ENCODE results near the gene SIGLEC12. TPM values are rescaled to one million over a fixed set of nuclear protein-coding genes. Genes with fewer than 3 reads are reported as not detected.

SIGLEC12 gene
- total and polyA plus RNA-seq, 5 donors: 0.05 to 0.36 TPM; not detected in 3

- Histone ChIP-seq H3K9me3 (ENCODE audit: control insufficient read depth, low read length) (no peaks in the 10 kb centered on the region), H3K4me1 (ENCODE audit: control insufficient read depth, insufficient read depth, low read length) (no peaks in the 10 kb centered on the region), H3K27ac (ENCODE audit: low read length) (no peak within 1 kb of the TSS), H3K4me3 (ENCODE audit: low read length) (no peak within 1 kb of the TSS), H3K27me3 (ENCODE audit: control insufficient read depth, insufficient read depth) (no peaks in the 10 kb centered on the region)
- WGBS: 61% methylated on average over 17 of the region's 17 CpGs
- no peak for ATAC-seq
- DNase-seq: no peak
- intact Hi-C loops (cut with DNase I): loop anchor here in 1 of 4 donors (10.0 kb wide), 1 partner anchor 336 kb away; no protein-coding TSS in a partner anchor
These were observed 23.0 kb downstream of the SIGLEC12 start, which contains the start of gene CEACAM18 for GRCh38 chr19:51478381-51479234. Gene CEACAM18, plus strand, starts transcription at chr19:51478539.

- intact Hi-C loops (cut with DNase I): loop anchor here in 1 of 4 donors (10.0 kb wide), 1 partner anchor 337 kb away; no protein-coding TSS in a partner anchor
- no peak for ATAC-seq
These were observed 24.3 kb downstream of the SIGLEC12 start for GRCh38 chr19:51477344-51477743.

DNA sequence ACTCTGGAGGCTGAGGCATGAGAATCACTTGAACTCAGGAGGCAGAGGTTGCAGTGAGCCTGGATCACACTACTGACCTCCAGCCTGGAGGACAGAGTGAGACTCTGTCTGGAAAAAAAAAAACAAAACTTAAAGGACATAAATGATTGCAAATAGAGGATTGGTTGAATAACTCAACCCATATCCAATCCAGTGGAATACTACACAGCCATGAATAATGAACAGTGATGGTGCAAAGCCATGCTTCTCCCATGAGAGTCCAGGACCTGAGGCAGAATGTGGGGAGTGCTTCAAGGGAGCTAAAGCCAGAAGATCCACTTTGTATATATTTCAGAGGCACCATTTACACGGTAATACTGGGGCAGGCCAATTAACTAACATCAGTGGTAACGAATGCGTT, 25.4 kb downstream of the SIGLEC12 start:
- intact Hi-C loops (cut with DNase I): loop anchor here in 1 of 4 donors (10.0 kb wide), 1 partner anchor 339 kb away; no protein-coding TSS in a partner anchor
- 92% methylated on average over 3 of the region's 3 CpGs for WGBS
- no peak overlapping the region for H3K27ac ChIP-seq (ENCODE audit: low read length)
- no peaks in the 10 kb centered on the region for H3K9me3 ChIP-seq (ENCODE audit: control insufficient read depth, low read length)
- no peaks in the 10 kb centered on the region for H3K27me3 ChIP-seq (ENCODE audit: control insufficient read depth, insufficient read depth)
- ATAC-seq (no peak), DNase-seq (no peak)
- H3K4me3 ChIP-seq (ENCODE audit: low read length): no peak overlapping the region
- no peaks in the 10 kb centered on the region for H3K4me1 ChIP-seq (ENCODE audit: control insufficient read depth, insufficient read depth, low read length)

More at GRCh38 chr19:51477344-51477743, 24.3 kb downstream of the SIGLEC12 start:
- DNase-seq: no peak
- WGBS: 55% methylated on average over 5 of the region's 5 CpGs
- no peak overlapping the region for H3K27ac ChIP-seq (ENCODE audit: low read length)
- no peaks in the 10 kb centered on the region for H3K27me3 ChIP-seq (ENCODE audit: control insufficient read depth, insufficient read depth)
- H3K4me1 ChIP-seq (ENCODE audit: control insufficient read depth, insufficient read depth, low read length): no peaks in the 10 kb centered on the region
- no peaks in the 10 kb centered on the region for H3K9me3 ChIP-seq (ENCODE audit: control insufficient read depth, low read length)
- no peak overlapping the region for H3K4me3 ChIP-seq (ENCODE audit: low read length)

DNA sequence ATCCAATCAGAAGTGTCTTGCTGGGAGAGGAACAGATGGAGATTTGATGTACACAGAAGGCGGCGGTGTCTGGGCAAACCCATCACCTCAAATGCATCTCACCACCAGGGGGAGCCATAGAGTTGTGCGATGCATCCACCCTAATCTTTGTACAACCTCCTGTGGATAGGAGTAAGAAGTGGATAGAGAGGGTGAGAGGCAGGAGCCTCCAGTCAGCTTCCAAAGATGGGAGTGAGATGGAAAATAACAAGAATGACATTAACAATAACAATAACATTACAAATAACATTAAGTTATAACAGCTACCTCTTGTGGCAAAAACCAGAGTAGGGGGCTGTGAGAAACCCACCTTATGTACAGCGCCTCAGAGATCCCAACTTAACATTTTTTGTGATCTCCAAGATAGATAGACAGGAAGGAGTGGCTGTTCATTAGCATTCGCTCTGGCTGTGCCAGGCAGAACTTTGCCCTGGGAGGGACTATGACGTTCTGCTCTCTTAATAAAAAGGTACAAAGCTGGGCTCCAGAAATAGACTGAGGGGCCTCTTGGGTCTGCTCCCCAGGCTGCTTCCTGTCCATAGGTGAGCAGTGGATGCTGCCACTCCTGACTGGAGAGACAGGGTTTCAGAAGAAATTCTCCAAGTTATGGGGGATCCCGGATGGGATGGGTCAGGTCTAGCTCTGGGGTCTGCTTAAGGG, 28.4 kb downstream of the SIGLEC12 start:
- H3K9me3 ChIP-seq (ENCODE audit: control insufficient read depth, low read length): no peaks in the 10 kb centered on the region
- intact Hi-C loops (cut with DNase I): loop anchor here in 3 of 4 donors (5.0 to 10.0 kb wide), 2 partner anchors 184 to 342 kb away; no protein-coding TSS in a partner anchor
- DNase-seq (peak; percentile 69 to 83 (median 77)), ATAC-seq (peak; percentile 73 to 84)
- H3K27ac ChIP-seq (ENCODE audit: low read length): no peak overlapping the region
- no peak overlapping the region for H3K4me3 ChIP-seq (ENCODE audit: low read length)
- no peaks in the 10 kb centered on the region for H3K4me1 ChIP-seq (ENCODE audit: control insufficient read depth, insufficient read depth, low read length)
- H3K27me3 ChIP-seq (ENCODE audit: control insufficient read depth, insufficient read depth): no peaks in the 10 kb centered on the region
- WGBS: 29% methylated on average over 7 of the region's 7 CpGs

DNA sequence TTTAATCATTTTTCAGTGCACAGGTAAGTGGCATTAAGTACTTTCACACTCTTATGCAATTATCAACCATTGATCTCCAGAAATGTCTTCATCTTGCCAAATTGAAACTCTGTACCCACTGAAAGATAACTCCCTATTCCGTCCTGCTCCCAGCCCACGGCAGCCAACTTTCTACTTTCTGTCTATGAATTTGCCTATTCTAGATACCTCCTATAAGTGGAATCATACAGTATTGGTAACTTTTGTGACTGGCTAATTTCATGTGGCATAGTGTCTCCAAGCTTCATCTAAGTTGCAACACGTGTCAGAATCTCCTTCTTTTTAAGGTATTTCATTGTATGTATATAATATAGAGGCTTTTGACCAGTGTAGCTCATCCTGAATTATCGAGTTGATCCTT, 29.0 kb downstream of the SIGLEC12 start:
- no peaks in the 10 kb centered on the region for H3K4me1 ChIP-seq (ENCODE audit: control insufficient read depth, insufficient read depth, low read length)
- ATAC-seq (no peak), DNase-seq (no peak)
- no peak overlapping the region for H3K4me3 ChIP-seq (ENCODE audit: low read length)
- H3K9me3 ChIP-seq (ENCODE audit: control insufficient read depth, low read length): no peaks in the 10 kb centered on the region
- intact Hi-C loops (cut with DNase I): loop anchor here in 3 of 4 donors (5.0 to 10.0 kb wide), 2 partner anchors 185 to 342 kb away; no protein-coding TSS in a partner anchor
- no peaks in the 10 kb centered on the region for H3K27me3 ChIP-seq (ENCODE audit: control insufficient read depth, insufficient read depth)
- H3K27ac ChIP-seq (ENCODE audit: low read length): no peak overlapping the region
- 13% methylated on average over 4 of the region's 4 CpGs for WGBS

DNA sequence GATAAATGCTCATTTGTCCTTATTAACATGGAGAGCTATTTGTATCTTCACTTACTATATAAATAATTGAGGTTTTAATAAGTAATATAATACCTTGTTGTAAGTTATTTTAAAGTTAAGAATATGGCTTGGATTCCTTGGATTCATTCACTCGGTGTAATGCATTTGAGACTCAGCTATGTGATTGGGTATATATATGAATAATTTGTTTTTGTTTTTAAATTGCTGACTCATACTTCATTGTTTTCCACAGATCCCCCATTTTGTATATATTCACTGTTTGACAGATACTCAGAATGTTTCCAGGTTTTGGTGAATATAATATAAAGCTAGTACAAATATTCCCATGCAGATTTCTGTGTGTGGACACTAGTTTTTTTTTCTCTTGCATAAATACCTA, 30.1 kb downstream of the SIGLEC12 start:
- no peaks in the 10 kb centered on the region for H3K4me1 ChIP-seq (ENCODE audit: control insufficient read depth, insufficient read depth, low read length)
- 63% methylated on average over 1 of the region's 1 CpG for WGBS
- H3K4me3 ChIP-seq (ENCODE audit: low read length): no peak overlapping the region
- intact Hi-C loops (cut with DNase I): loop anchor here in 3 of 4 donors (5.0 to 10.0 kb wide), 2 partner anchors 186 to 343 kb away; no protein-coding TSS in a partner anchor
- no peaks in the 10 kb centered on the region for H3K9me3 ChIP-seq (ENCODE audit: control insufficient read depth, low read length)
- H3K27me3 ChIP-seq (ENCODE audit: control insufficient read depth, insufficient read depth): no peaks in the 10 kb centered on the region
- ATAC-seq (no peak), DNase-seq (no peak)
- no peak overlapping the region for H3K27ac ChIP-seq (ENCODE audit: low read length)

GRCh38 chr19:51470966-51471365, 30.6 kb downstream of the SIGLEC12 start:
- Histone ChIP-seq H3K4me3 (ENCODE audit: low read length) (no peak overlapping the region), H3K27me3 (ENCODE audit: control insufficient read depth, insufficient read depth) (no peaks in the 10 kb centered on the region), H3K9me3 (ENCODE audit: control insufficient read depth, low read length) (no peaks in the 10 kb centered on the region), H3K4me1 (ENCODE audit: control insufficient read depth, insufficient read depth, low read length) (no peaks in the 10 kb centered on the region), H3K27ac (ENCODE audit: low read length) (no peak overlapping the region)
- intact Hi-C loops (cut with DNase I): loop anchor here in 3 of 4 donors (5.0 to 10.0 kb wide), 2 partner anchors 186 to 344 kb away; no protein-coding TSS in a partner anchor
- WGBS: 65% methylated on average over 9 of the region's 9 CpGs
- DNase-seq (no peak), ATAC-seq (no peak)

- H3K4me3 ChIP-seq (ENCODE audit: low read length): no peak overlapping the region
- no peaks in the 10 kb centered on the region for H3K27me3 ChIP-seq (ENCODE audit: control insufficient read depth, insufficient read depth)
- H3K9me3 ChIP-seq (ENCODE audit: control insufficient read depth, low read length): no peaks in the 10 kb centered on the region
- H3K27ac ChIP-seq (ENCODE audit: low read length): no peak overlapping the region
- intact Hi-C loops (cut with DNase I): loop anchor here in 3 of 4 donors (5.0 to 10.0 kb wide), 2 partner anchors 188 to 345 kb away; no protein-coding TSS in a partner anchor
- DNase-seq (no peak), ATAC-seq (no peak)
- no peaks in the 10 kb centered on the region for H3K4me1 ChIP-seq (ENCODE audit: control insufficient read depth, insufficient read depth, low read length)
- WGBS: 70% methylated on average over 1 of the region's 1 CpG
These were observed 32.0 kb downstream of the SIGLEC12 start for GRCh38 chr19:51469629-51470028.

GRCh38 chr19:51469162-51469561, 32.4 kb downstream of the SIGLEC12 start:
- Histone ChIP-seq H3K27ac (ENCODE audit: low read length) (no peak overlapping the region), H3K4me3 (ENCODE audit: low read length) (no peak overlapping the region), H3K4me1 (ENCODE audit: control insufficient read depth, insufficient read depth, low read length) (no peaks in the 10 kb centered on the region), H3K9me3 (ENCODE audit: control insufficient read depth, low read length) (no peaks in the 10 kb centered on the region), H3K27me3 (ENCODE audit: control insufficient read depth, insufficient read depth) (no peaks in the 10 kb centered on the region)
- 52% methylated on average over 4 of the region's 4 CpGs for WGBS
- ATAC-seq (no peak), DNase-seq (no peak)
- intact Hi-C loops (cut with DNase I): no loop called here

DNA sequence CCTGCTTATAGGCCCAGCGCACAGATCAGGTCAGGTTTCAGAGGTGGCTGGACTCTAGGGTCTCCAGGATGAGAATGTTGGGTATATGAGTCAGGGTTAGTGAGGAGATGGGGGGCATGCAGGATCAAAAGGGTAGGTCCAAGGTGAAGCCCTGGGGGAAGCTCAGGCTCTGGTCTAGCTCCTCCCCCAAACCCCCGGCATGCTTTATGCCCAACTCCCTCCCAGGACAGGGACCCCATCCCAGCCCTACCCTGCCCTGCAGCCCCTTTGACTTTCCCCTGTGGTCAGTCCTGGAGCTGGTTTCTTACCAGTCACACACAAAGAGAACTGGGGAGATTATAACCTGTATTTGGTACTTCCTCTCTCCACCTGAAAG, 33.1 kb downstream of the SIGLEC12 start:
- intact Hi-C loops (cut with DNase I): no loop called here

More for the DNA sequence above, 33.1 kb downstream of the SIGLEC12 start:
- 81% methylated on average over 2 of the region's 2 CpGs for WGBS
- Histone ChIP-seq H3K27me3 (ENCODE audit: control insufficient read depth, insufficient read depth) (no peaks in the 10 kb centered on the region), H3K27ac (ENCODE audit: low read length) (no peak overlapping the region), H3K9me3 (ENCODE audit: control insufficient read depth, low read length) (no peaks in the 10 kb centered on the region), H3K4me3 (ENCODE audit: low read length) (no peak overlapping the region), H3K4me1 (ENCODE audit: control insufficient read depth, insufficient read depth, low read length) (no peaks in the 10 kb centered on the region)
- DNase-seq (no peak), ATAC-seq (no peak)
